Hematopoietic multipotent progenitor cell treated with erythropoietin and hydrocortisone succinate and interleukin-3 and kit ligand, for 8 days (in vitro differentiated cells): ENCODE data around the gene HS6ST2.

Experiments
- DNase-seq: peaks from one replicate; pipeline ENCODE4 v3.0.0-alpha.2; 2015

Gene HS6ST2

DNA sequence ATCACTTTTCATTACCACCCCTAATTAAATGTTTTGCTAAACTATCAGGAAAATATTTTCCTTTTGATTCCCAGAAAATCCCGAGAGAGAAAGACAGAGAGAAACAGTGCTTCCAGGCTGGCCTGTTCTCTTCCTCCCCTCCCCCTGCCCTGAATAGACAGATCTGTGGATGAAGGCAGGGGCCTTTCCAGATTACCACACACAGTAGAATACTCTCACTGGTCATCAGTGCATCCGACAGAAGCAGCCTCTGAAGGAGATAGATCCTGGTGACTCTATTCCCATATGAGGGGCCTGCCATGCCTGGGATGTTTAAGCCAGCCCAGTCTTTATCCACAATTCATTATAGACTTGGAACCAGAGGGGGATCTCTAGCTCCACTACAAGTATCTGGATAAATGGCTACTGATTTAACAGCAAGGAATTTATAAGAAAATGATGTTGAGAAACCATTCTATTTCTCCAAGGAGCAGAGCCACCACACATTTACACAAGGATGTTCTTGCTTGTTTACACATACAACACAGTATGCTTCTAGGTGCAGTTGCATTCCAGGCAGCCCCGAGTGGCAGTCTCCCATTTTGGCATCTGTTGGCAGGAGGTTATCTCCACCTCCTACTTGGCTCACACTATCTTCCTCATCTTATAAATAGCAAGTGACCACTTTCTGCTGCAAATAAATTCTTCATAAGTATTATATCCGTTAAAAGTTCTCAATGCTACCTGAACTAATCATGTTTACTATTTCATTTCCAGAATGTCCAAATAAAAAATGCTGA, 115.8 kb downstream of the HS6ST2 start:
- no peak for DNase-seq

- DNase-seq: no peak
Measured at GRCh38 chrX:132837967-132838366, 120.5 kb downstream of the HS6ST2 start.

- no peak for DNase-seq
Measured at GRCh38 chrX:132837126-132837525, 121.3 kb downstream of the HS6ST2 start.

DNA sequence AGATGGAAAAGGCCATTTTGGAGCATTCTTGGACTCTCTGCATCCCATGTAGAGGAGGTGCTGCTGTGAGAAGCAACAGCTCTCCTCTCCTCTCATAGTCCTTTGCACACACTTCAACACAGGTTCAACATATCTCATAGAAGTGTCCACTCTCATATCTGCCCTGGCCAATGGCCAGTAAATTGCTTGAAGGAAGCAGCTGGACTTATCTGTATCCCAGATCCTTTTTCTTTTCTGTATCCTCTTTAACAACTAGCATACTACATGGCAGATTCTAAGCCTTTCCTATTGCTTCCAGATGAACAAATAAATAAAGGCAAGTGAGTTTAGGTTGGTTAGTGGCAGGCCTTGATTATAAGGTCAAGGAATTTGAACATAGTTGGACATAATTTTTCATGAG, 122.0 kb downstream of the HS6ST2 start:
- DNase-seq: no peak

GRCh38 chrX:132834741-132835140, 123.7 kb downstream of the HS6ST2 start:
- DNase-seq: no peak

DNA sequence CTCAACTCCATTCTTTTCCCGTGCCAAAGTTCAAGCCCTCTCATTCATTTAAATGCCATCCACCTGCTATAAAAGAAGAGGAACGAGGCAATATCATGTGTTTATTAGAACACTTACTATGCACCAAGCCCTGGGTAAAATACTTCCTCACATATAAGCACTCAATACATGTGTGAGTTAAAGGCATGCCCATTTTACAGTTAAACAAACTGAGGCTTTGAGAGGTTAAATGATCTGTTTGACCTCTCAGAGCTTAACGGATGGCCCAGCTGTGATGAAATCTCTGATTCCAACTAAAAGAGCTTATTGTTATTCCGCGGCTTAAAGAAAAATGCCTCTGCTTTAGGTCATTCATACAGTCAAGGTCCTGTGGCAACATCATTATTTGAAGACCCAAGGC, 124.3 kb downstream of the HS6ST2 start:
- DNase-seq: no peak

- no peak for DNase-seq
Measured at GRCh38 chrX:132833373-132833772, 125.1 kb downstream of the HS6ST2 start.

- no peak for DNase-seq
Measured at GRCh38 chrX:132831336-132831973, 127.0 kb downstream of the HS6ST2 start.

DNA sequence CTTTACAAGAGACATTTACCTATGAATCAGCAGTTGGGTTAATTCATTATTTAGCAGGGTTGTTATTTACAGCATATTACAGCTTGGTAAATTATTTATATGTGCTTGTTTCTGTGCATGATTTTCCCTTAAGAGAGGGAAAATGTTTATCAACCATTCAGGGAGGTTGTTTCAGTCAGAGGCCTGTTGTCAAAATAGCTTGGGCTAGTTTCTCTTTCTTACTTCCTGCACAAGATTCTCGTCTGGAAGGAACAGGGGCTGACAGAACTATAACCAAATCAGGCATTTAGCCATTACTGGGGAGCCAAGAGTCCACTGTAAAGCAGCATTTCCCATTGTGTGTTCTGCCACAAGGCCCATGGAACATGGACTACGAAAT, 135.8 kb downstream of the HS6ST2 start:
- no peak for DNase-seq

GRCh38 chrX:132821974-132822633, 136.3 kb downstream of the HS6ST2 start:
- no peak for DNase-seq

DNA sequence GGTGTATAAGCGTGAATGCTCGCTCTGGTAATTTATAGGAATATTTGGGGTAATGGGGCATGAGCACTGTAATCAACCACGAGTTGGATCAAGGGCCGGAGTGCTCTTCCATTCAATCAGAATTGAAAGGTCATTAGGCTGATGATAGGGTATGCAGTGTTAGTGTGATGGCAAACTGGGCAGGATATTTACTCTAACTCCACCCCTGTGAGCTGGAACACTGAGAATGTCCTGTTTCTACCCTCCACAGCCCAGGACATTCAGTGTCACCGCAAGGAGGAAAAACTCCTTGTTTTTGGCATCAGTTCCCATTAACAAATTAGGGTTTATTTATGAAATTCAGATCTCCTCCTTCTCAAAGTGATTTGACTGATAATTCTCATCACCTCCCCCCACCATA, 137.8 kb downstream of the HS6ST2 start:
- no peak for DNase-seq

DNA sequence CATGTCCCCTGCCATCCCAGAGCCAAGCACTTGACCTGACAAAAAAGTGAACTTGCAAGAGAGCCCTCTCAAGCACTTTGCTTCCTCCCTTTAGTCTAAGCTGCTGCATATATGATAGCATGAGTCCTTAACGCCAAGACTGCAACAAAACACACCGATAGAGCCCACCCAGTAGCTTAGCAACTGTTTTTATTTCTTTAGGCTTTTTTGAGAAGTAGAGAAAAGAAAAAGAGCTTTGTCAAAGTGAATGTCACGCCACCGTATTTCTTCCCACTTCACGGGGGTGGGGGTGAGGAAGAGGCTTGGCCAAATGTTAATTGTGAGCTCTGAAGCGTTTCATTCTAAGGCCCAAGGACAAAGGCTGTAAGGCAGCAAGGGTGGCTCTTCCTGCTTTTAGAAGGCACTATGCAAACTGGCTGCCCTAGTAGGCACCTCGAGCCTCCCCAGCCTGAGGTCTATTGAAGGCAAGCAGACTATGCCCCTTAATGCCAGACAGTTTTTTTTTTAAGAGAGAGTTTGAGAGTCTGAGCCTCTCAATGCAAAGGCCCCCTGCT, 138.6 kb downstream of the HS6ST2 start:
- no peak for DNase-seq

GRCh38 chrX:132818638-132819037, 139.8 kb downstream of the HS6ST2 start:
- no peak for DNase-seq

- no peak for DNase-seq
Measured at GRCh38 chrX:132815643-132816042, 142.8 kb downstream of the HS6ST2 start.

DNA sequence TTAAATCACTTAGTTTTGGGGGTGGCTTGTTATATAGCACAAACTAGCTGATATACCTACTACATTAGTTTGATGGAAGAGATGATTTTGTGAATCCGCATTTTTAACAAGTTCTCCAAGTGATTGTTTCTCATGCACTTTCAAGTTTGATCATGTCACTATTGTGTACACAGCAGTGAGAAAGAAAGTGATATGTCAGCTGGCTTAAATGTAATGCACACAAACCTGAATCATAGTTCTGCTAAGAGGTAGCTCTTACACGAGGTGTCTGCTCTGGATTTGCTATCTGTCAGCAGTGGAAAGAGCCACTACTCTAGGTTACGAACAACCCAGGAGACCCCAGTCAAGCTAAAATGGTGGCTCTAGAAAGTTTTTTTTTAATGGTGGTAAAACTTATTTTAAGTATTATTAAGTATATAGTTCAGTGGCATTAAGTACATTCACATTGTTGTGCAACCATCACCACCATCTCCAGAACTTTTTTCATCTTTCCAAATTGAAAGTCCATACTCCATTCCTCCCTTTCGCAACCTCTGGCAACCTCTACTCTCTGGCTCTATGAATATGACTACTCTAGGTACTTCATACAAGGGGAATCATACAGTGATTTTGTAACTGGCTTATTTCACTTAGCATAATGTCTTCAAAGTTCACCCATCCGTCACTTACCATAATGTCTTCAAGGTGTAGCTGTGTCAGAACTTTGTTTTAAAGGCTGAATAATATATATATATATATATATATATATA, 147.3 kb downstream of the HS6ST2 start:
- no peak for DNase-seq

- DNase-seq: no peak
Measured at GRCh38 chrX:132810488-132810887, 147.9 kb downstream of the HS6ST2 start.

- no peak for DNase-seq
Measured at GRCh38 chrX:132809581-132809980, 148.8 kb downstream of the HS6ST2 start.

GRCh38 chrX:132807411-132808030, 150.9 kb downstream of the HS6ST2 start:
- no peak for DNase-seq

GRCh38 chrX:132802033-132802432, 156.4 kb downstream of the HS6ST2 start:
- DNase-seq: no peak

- no peak for DNase-seq
Measured at GRCh38 chrX:132795181-132795580, 163.2 kb downstream of the HS6ST2 start.

- no peak for DNase-seq
Measured at GRCh38 chrX:132791714-132792113, 166.7 kb downstream of the HS6ST2 start.

GRCh38 chrX:132790329-132790728, 168.1 kb downstream of the HS6ST2 start:
- no peak for DNase-seq

DNA sequence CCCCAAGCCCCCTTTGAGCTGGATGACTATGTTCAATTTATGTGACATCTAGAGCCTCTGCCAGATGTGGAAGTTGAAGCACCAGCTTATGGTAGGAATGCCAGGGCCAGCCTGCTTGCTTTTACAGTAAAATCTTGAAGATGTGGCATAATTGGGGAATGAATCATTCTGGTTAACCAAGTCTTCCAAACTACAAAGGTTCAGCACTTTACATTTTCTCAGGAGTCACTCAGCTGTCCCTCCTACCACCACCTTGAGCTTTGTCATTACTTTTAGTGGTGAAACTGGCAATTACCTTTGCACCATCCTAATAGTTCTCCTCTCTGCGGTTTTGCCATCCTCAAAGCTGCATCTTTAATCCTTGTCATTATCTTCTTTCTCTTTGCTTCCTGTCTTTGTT, 172.2 kb downstream of the HS6ST2 start:
- no peak for DNase-seq
